Vagina (tissue), 2 donors: Measurements from ENCODE around the gene DPH7.
"Not testable (repeated sequence)": the region's sequence is repeated elsewhere in the genome, so short reads cannot be mapped to it uniquely, and the experiment has no call there.

Experiments
- CTCF ChIP-seq, 3 experiments: fragments of 450-650 bp in 2 of 3; fragments of 200-600 bp in 1 of 3; sonication (generic) in 1 of 3; IDR thresholded peaks; one replicate each; pipeline ENCODE4 v1.5.1; 2017 to 2019; ENCODE audit warnings: antibody characterized with exemption in 3 of 3, mild to moderate bottlenecking in 2 of 3, moderate library complexity in 2 of 3
- POLR2AphosphoS5 ChIP-seq, 2 donors: sonication (generic); formaldehyde crosslinking; IDR thresholded peaks; one replicate each; pipeline ENCODE4 v1.9.0; 2017; ENCODE audit warnings: antibody characterized with exemption in 2 of 2, mild to moderate bottlenecking in 2 of 2, low read depth in 1 of 2; ENCODE audit not compliant: insufficient read depth in 1 of 2

GRCh38 chr9:137596577-137596976, 17.9 kb upstream of the DPH7 start:
- not testable (repeated sequence) for TF ChIP-seq POLR2AphosphoS5 (IDR thresholded peaks at IDR 0.05; ENCODE audit: insufficient read depth in 1 of 2, low read depth in 1 of 2); CTCF (IDR thresholded peaks at IDR 0.05)
